ENCODE data around the gene HSF5.
A peak's percentile ranks its signal among the peaks of the same experiment; 100 is the strongest.
"Not testable (repeated sequence)": the region's sequence is repeated elsewhere in the genome, so short reads cannot be mapped to it uniquely, and the experiment has no call there.

The HSF5 gene

DNA sequence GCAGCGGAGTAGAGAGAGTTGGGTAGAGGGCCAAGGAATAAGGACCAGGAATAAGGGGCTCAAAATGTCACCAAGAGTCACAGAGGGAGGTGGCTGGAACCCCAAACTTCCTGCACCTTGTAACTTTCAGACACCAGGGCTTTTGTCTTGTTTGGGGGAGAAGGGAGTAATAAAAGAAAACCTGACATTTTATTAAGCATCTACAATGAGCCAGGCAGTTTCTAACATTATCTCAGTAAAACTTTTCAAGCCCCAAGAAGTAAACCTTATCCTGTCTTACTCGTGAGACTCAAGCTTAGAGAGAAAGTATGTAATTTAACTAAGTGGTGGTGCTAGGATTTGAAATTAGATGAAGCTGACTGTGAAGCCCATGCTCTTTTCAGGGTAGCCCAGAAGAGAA, 27.1 kb upstream of the HSF5 start:
- DNase-seq = no peak

DNA sequence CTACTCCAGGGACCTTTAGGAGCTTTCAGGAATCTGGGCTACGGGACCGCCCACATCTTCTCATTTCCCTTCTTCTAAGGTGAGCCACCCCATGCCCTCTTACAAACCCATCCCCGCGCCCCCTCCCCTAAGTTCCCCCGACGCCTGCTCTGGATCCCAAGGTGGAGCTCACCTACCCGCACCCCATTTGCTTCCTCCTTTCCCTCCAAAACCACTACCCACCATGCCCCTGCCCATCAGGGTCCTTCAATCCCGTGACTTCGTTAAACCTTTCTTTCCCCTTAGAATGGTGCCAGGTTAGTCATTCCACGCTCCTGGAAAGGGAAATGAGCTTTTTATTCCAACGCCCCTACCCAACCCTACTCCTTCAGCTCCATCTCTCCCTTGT, 26.6 kb upstream of the HSF5 start:
- DNase-seq = no peak

DNA sequence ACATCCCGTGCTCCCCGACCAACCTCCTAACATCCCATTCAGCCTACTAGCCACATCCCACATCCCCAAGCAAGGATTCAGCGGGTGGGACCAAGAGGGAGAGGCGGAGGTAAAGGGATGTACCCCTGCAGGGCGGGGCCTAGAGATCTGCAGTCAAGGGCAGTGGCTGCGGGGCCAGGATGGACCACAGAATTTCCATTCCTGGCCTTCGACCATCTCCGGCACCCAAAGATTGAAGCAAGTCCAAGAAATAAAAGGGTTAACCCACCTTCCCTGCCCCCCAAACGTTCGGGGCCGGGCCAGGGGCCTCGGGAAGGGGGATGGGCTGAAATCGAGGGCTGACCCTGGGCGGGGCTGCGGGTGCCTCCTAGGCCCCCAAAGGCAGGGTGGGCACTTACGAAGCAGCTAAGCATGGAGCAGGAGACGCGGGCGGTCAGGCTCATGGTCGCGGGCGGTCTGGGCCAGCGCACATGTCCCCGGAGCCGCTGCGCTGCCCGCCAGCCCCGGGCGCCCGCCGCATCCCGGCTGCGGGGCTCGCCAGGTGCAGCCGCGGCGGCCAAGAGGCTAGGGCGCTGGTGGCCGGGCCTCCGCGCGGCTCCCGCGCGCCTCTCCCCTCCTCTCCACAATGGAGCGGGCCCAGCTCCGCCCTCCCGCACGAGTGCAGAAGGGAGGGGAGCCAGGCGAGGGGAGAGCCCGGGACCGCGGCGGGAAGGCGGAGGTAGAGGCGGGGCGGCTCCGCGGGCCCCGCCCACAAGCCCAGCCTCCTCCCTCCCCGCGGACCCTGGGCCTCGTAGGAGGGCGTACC, 26.0 kb upstream of the HSF5 start, which contains the start of gene MTMR4:
TSS of gene MTMR4 (minus strand) at position 674 of the 805 bp plus-strand sequence. CDS start at position 443, 231 bp downstream.
- peak; percentile 90 for DNase-seq

DNA sequence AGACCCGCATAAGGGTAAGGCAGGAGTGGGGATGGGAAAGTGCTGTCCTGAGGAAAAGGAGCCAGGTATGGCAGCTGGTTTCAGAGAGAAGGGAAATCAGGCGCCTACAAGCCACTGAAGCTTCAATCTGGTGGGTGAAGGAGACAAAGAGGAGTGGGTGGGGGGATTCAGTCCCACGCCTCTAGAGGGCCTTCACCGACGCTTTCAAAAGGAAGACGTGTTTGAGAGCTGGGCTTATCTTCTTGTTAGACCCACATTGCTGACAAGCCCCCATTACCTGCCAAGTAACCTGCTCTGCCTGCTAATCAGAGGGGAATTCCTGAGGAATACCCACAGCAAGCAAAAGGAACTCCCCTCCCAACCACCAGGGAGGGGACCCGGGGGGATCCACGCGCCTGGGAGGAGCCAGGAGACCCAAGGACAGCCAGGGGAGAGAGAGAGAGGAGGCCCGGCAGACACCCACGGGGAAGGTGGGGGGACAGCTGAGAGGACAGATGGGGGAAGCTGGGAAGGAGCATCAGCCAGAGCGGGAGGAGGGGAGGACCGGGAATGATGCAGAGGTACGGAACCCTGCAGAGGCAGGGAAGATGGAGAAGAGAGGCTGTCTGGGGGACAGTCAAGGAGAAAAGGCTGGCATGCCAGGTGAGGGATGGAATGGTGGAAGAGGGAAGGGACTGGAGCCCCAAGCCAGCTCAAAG, 25.2 kb upstream of the HSF5 start:
- no peak for DNase-seq

DNA sequence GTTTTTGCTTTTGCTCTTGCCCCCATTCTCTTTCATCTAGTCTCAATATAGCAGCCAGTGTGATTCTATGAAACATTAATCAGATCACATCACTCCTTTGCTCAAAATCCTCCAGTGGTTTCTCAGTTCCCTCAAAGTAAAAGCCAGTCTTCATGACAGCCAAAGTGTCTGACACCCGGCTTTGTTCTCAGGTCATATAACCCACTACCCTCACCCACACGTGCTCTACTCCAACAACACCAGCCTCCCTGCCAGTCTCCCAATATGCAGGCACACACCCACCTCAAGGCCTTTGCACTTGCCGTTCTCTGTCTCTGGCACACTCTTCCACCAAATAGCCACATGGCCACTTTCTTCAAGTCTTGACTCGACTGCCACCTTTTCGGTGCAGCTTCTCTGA, 21.9 kb upstream of the HSF5 start:
- no peak for DNase-seq

DNA sequence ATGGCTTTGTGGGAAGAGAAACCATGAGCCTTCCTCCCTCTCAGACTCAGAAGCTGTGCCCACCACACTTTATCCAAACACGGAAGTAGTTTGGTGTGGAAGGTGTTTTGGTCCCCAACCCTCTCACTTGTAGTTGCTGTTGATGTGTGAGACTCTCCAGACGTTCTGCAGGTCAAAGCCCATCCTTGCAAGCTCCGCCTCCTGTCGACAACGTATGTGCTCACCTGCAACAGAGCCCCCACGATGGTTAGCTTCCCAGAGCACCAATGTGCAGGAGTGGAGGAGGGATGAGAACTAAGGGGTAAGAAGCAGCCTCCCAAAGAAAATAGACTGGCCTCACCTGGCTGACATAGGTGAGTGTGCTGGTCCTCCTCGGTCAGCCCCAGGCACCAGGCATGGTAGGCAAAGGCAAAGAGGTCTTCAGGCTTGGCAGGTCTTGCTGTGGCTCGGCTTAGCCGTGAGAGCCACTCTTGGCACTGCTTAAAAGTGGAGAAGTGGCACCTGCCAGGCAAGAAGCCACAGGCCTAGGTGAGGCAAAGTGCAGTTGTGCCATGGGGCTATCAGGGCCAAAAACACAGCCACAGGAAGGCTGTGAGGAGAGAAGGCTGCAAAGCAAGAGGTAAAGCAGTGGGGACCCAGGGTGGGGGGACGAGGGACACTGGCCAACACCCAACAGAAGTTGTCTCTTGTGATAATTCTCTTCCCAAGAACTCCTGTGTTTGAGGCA, 20.3 kb upstream of the HSF5 start:
- no peak for DNase-seq

DNA sequence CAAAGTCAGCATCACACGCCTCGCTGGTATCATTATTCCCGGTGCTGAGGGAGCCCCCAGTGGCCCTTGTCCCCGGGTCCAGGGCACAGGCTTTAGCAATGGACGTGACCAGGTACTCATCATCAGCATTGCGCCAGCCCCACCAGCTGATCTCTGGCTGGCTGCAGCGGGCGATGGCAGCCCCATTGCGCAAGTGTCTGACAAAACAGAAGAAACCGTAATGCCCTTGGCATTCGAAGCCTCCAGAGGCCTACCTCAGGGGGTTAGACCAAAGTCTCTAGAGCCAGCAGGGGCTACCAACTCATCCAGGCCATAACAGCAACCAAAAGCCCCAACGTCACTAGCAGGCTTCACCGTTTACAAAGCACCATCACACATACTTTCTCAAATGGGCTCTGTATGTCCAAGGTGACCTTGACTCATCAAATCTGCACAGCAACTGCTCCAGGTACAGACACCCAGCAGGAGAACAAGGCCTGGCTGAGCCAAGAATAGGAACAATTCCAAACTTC, 19.0 kb upstream of the HSF5 start:
- no peak for DNase-seq

DNA sequence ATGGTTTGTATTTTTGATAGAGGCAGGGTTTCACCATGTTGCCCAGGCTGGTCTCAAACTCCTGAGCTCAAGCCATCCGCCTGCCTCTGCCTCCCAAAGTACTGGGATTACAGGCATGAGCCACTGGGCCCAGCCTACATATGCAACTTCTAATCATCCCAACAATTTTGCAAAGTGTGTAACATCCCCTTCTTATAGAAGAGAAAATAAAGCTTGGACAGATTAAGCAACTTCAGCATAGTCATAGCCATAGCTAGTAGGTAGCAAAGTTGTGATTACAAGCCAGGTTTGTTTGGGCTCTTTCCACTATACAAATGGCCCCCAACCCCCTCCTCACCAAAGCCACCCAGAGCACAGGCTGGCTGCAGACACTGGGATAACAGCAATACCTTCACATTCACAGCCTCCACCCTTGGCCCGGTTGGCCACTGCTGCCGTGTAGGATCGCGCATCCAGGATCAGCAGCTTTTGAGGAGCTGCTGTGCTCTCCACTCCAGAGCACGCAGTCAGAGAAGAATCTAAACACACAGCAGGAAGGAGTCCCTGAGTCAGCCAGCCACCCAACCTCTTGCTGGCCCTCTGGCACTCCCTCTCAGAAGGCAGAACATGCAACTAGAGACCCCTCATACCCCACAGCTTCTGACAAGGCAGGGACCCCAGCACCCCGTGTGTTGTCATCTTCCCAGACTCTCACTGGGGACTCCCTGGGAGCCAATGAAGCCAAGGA, 18.3 kb upstream of the HSF5 start:
- DNase-seq = no peak

DNA sequence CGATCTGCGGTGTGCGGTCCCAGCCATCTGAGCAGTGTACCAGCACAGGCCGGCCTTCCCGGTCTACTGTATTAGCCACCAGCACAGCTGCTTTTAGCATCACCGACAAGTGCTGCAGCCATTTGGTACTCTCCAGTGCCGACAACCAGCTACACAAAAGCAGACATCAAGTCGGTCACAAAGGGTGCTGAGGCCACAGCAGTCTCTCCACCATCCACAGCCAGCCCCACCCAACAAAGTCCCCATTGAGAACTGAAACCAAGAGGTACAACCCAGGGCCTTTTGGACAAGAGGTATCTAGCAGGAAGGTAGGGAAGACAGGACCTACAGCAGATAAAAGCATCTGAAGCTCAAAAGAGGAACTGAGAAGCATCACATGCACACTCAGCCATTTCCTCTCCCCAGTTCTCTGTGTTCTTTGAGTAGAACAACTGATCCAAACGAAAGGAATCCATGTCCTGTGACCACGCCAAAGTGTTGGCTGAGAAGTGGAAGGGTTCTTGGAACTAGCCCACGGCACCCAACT, 16.7 kb upstream of the HSF5 start:
- DNase-seq = no peak

DNA sequence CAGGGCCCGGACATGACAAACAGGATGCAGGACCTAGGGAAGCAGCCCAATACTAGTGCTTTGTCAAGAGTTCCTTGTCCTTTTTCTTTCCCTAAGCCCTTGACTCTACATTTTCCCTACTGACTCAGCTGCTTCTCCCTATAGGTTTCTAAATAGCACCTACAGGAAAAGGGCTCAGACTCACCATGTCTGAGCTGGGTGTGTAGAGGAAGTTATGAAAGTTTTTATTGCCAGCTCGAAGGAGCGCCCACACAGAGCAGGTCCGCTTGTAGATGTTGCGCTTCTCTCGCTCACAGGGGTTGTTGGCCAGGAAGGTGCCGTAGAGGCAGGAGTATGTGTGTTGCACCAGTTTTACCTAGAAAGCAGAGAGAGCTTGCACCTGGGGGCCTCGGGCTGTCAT, 15.7 kb upstream of the HSF5 start:
- no peak for DNase-seq

DNA sequence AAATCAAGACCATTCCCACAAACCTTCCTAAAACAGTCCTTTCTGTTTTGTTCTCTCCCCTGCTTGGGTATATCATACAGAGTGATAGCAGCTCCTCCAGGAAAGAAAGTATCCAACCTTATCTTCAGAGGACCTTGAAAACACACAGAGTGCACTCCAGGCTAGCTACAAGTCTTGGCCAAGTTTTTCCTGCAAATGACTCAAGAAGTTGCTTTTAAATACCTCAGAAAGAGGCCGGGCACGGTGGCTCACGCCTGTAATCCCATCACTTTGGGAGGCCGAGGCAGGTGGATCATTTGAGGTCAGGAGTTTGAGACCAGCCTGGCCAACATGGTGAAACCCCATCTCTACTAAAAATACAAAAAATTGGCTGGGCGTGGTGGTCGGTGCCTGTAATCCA, 14.9 kb upstream of the HSF5 start:
- not testable (repeated sequence) for DNase-seq

DNA sequence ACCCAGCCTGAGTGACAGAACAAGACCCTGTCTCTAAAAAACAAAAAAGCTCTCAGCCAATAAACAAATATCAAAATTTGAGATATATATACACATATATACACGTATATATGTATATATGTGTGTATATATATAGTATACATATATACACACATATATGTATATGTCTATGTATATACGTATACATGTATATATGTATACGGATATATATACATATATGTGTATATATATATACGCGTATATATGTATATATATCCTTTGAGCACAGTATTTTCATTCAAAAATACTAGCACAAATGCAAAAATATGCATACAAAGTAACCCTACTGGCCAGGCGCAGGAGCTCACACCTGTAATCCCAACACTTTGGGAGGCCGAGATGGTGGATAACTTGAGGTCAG, 13.2 kb upstream of the HSF5 start:
- DNase-seq = no peak

DNA sequence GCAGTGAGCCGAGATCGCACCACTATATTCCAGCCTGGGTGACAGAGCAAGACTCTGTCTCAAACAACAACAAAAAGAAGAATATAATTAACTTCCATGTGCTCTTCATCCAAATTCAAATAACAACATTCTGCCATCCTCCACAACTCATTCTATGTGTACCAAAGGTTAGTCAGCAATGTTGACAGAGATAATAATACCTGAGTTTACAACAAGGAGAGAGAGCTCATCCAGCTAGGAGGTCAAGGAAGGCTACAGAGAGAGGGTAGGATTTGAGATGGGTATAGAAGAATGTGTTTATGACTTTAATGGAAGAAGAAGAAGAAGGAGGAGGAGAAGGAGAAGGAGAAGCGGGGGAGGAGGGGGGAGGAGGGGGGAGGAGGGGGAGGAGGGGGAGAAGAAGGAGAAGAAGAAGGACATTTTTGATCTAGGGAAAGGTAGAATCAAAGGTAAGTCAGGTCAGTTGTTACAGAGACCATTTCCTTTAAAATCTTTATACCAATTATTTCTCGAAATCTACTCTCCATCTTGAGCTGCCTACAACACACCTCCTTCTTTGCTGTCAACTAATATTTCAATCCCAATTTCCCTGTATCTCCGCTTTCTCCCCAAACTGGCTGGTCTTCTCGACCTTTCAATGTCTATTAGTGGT, 10.1 kb upstream of the HSF5 start:
- peak; percentile 9 for DNase-seq

DNA sequence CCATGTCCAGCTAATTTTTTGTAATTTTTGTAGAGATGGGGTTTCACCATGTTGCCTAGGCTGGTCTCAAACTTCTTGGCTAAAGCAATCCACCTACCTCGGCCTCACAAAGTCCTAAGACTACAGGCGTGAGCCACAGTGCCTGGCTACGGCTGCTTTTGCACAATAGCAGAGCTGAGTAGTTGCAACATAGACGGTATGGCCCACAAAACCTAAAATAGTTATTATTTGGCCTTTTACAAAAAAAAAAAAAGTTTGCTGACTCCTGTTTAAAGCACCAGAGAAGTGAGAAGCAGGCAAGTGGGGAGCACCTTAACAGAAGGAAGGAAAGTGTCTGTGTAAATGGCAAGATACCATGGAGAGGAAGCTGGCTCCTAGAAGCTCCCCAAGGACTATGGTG, 5.3 kb upstream of the HSF5 start:
- DNase-seq = no peak

DNA sequence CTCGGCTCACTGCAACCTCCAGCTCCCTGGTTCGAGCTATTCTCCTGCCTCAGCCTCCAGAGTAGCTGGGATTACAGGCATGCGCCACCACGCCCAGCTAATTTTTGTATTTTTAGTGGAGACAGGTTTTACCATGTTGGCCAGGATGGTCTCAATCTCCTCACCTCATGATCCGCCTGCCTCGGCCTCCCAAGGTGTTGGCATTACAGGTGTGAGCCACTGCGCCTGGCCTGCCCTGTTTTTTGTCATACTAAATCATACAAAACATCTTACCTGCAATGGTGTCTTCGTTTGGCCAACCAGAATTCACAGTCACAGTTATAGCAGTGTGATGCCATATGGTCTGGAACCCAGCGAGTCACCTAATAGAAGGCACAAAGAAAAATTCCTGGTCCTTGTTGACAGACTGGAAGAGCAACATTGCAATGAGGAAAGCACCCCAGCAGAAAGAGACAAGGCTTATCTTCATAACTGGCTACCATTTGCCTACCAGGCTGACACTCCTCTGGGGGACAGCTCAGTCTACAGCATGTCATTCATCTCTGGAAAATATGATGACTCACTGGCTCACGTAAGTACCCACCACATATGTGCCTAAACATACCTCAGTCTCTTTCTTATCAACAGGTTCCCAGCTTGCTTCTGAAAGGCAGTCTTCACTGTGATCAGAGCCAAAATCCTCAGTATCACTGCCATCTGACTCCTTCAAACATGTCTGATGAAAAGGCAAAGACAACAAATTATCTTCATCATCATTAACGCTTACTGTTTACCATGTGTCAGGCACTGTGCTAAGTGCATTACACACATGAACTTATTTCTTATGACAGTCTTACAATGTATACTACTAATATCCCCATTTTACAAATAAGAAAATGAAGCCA, 4.3 kb upstream of the HSF5 start:
- peak; percentile 8 for DNase-seq

DNA sequence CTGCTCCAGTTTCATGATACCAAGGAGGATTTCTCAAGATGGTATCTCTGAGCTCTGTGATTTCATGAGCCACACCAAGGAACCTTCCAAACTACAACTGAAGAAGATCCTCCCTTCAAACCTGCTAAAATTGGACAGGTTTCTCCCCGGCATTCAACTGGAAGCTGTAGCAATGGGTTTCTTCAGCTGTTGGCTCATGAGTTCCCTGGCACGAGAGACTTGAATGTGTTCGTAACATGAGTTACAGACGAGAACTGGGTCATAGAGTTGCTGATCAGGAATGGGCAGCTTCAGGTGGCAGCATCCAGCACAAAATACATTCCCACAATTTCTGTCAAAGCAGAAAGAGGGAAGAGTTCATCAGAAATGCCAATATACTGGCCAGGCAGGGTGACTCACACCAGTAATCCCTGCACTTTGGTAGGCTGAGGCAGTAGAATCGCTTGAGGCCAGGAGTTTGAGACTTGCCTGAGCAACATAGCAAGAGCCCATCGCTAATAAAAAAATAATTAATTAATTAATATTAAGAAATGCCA, 3.4 kb upstream of the HSF5 start:
- no peak for DNase-seq

DNA sequence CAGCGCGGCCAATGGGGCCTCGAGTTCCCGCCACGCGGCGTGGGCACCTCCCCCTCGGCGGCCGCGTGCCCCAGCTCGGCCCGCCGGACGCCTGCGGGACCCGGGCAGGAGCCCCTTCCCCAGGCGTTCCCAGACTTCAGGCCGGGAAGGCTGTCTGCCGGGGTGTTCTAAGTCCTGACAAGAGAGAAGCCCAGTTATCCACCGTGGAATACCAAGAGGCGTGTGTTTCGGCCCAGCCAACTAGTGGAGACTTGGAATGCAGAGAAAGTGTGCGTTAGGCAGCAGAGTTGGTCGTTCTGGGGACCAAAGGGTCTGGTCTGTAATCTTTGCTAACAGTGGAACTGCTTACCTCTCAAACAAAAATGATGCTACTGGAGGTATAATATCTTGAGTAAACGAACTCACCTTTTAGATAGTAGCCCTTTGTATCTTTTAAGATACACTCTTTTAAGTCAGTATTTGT, 251 bp upstream of the HSF5 start:
- DNase-seq = no peak

DNA sequence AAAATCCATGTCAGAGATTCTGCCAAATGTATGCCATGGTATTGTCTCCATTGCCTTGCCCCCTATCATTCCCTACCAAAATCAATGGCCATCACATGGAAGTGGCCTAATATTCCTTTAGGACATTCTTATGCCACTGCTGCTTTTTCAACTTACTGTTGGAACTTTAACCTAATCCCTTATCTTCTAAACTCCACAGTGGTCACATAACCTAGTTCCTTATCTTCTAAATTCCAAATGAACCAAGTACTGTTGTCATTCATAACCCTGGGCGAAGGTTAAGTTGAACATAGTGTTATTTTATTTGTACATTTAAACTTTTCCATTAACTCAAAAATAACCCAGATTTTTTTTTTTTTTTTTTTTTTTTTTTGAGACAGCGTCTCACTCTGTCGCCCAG, 3.6 kb downstream of the HSF5 start:
- DNase-seq = no peak

DNA sequence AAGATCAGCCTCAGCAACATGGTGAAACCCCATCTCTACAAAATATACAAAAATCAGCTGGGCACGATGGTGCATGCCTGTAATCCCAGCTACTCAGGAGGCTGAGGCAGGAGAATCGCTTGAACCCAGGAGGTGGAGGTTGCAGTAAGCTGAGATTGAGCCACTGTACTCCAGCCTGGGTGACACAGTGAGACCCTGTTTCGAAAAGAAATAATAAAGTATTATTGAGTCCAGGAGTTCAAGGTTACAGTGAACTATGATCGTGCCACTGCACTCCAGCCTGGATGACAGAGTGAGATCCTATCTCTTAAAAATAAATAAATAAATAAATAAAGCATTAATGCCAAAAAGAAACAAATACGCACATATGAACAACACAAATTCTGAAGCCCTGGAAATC, 6.4 kb downstream of the HSF5 start:
- DNase-seq = not testable (repeated sequence)

DNA sequence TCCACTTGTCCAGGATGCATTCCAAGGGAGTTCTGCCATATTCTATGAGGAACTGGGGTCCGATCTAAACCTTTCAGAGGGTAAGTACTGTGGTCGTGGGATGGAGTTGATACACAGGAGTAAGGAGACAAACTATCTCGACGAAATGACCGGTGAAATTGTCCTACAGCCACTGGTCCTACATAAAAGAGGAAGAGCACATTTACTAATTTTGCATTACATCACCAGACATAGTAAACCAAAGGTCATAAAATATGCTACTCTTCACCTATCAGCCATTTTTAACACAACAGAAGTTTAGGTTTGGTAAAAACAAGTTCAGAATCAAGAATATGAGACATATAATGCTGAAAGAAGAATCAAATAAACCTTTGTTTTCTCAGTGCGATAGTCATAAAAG, 8.1 kb downstream of the HSF5 start:
- no peak for DNase-seq

DNA sequence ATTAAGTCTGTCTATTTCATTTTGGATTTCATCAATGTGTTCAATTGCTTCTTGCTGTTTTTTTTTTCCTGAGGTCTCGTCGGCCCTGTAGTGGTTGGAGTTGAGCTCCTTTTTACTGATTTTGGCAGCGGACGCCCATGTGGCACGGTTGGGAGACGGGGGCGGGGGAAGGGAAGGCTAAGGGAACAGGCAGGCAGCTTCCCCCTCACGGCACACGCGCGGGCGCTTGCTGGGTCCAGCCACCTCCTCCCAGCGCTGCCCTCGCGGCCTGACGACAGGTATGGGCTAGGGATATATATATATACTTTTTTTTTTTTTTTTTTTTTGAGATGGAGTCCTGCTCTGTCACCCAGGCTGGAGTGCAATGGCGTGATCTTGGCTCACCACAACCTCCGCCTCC, 11.4 kb downstream of the HSF5 start:
- no peak for DNase-seq

All from DMS53 (cell line).